Activated CD4-positive, alpha-beta T cell treated with anti-CD3 and anti-CD28 coated beads, Interleukin-2, amount 10 ng/mL, durations not matched to agents 7 days and 5 days (primary cell): ENCODE data around the gene BCL11A. TPM values are rescaled to one million over a fixed set of nuclear protein-coding genes. Genes with fewer than 3 reads are reported as not detected.

Experiments
- CTCF ChIA-PET: fragments of 350-600 bp; sonication (Branson Sonifier 250); formaldehyde crosslinking; loops from one replicate; lab custom pipeline; 2021; ENCODE audit warnings: antibody characterized with exemption; lab: Charles Lee
- POLR2A ChIA-PET: fragments of 350-600 bp; sonication (Branson Sonifier 250); formaldehyde crosslinking; loops from one replicate; lab custom pipeline; 2021; ENCODE audit warnings: antibody characterized with exemption; lab: Charles Lee
- DNase-seq: peaks from one replicate; pipeline ENCODE4 v3.0.0-alpha.2; 2020
- H3K27ac Mint-ChIP-seq: one replicate; pipeline ENCODE4 v1.8.0; 2021; ENCODE audit warnings: mild to moderate bottlenecking, moderate library complexity, mixed read lengths
- H3K27me3 Mint-ChIP-seq: one replicate; pipeline ENCODE4 v1.8.0; 2021; ENCODE audit warnings: mixed read lengths
- H3K36me3 Mint-ChIP-seq: one replicate; pipeline ENCODE4 v1.8.0; 2021; ENCODE audit warnings: low read depth, mixed read lengths
- H3K4me1 Mint-ChIP-seq: one replicate; pipeline ENCODE4 v1.8.0; 2021; ENCODE audit warnings: mixed read lengths
- H3K4me3 Mint-ChIP-seq: one replicate; pipeline ENCODE4 v1.8.0; 2021; ENCODE audit warnings: mild to moderate bottlenecking, moderate library complexity, mixed read lengths
- H3K9me3 Mint-ChIP-seq: one replicate; pipeline ENCODE4 v1.8.0; 2021; ENCODE audit warnings: mixed read lengths
- total RNA-seq, 2 experiments: library from RNA; stranded (reverse); gene quantifications; one replicate each; pipeline ENCODE4 v1.2.3, GENCODE V29; 2021

Gene BCL11A
- total RNA-seq, 2 experiments from 2014 or later, result 0.04 to 0.30 TPM

- POLR2A ChIA-PET, result no interaction called here
- peaks cover 10% of the 10 kb centered on the region for H3K27me3 Mint-ChIP-seq
- no peaks in the 10 kb centered on the region for H3K4me1 Mint-ChIP-seq
- H3K9me3 Mint-ChIP-seq, result no peaks in the 10 kb centered on the region
- CTCF ChIA-PET, result interaction anchor here (0.6 to 1.5 kb wide), 2 partner anchors 19 to 193 kb away, joined by 3 read pairs; no protein-coding TSS in a partner anchor
- no peak overlapping the region for H3K27ac Mint-ChIP-seq
- H3K4me3 Mint-ChIP-seq, result no peak overlapping the region
- no peaks in the 10 kb centered on the region for H3K36me3 Mint-ChIP-seq
- no peak for DNase-seq
Measured at GRCh38 chr2:60515721-60516226, 37.7 kb downstream of the BCL11A start.

DNA sequence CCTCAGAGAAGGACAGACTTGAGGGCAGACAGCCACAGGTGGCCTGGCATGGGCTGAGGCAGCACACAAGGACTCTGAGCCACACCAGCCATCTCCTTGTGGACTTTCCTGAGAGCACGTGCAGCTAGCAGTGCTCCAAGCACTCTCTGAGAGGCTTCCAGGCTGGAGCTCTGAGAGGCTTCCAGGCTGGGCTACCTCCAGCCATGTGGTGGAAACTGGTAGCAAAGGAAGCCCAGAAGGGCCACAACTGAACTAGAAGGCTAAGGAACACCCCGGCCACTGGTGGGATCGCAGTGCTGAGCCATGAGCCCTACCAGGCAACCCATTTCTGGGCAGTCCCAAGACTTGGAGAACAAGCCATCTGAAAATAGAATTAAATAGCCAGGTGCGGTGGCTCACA is 39.5 kb downstream of the BCL11A start:
- Mint-ChIP-seq H3K9me3 (no peaks in the 10 kb centered on the region), H3K36me3 (no peaks in the 10 kb centered on the region), H3K27ac (no peak overlapping the region), H3K27me3 (peaks cover 17% of the 10 kb centered on the region), H3K4me3 (no peak overlapping the region), H3K4me1 (no peaks in the 10 kb centered on the region)
- ChIA-PET POLR2A (no interaction called here), CTCF (interaction anchor here (1.6 kb wide), 1 partner anchor 10 kb away, joined by 3 read pairs; no protein-coding TSS in a partner anchor)
- DNase-seq, result no peak

- Mint-ChIP-seq H3K27me3 (peaks cover 17% of the 10 kb centered on the region), H3K4me3 (no peak overlapping the region), H3K27ac (no peak overlapping the region), H3K9me3 (no peaks in the 10 kb centered on the region), H3K4me1 (no peaks in the 10 kb centered on the region), H3K36me3 (no peaks in the 10 kb centered on the region)
- DNase-seq, result no peak
- CTCF ChIA-PET, result interaction anchor here (1.6 kb wide), 1 partner anchor 11 kb away, joined by 3 read pairs; no protein-coding TSS in a partner anchor
- POLR2A ChIA-PET, result no interaction called here
Measured at GRCh38 chr2:60513191-60513590, 40.3 kb downstream of the BCL11A start.

GRCh38 chr2:60512641-60513040 is 40.8 kb downstream of the BCL11A start:
- Mint-ChIP-seq H3K36me3 (no peaks in the 10 kb centered on the region), H3K27me3 (peaks cover 17% of the 10 kb centered on the region), H3K4me1 (no peaks in the 10 kb centered on the region), H3K27ac (no peak overlapping the region), H3K9me3 (no peaks in the 10 kb centered on the region), H3K4me3 (no peak overlapping the region)
- CTCF ChIA-PET, result interaction anchor here (0.6 to 1.6 kb wide), 2 partner anchors 11 to 179 kb away, joined by 3 read pairs; no protein-coding TSS in a partner anchor
- POLR2A ChIA-PET, result no interaction called here
- no peak for DNase-seq

- peaks cover 17% of the 10 kb centered on the region for H3K27me3 Mint-ChIP-seq
- CTCF ChIA-PET, result interaction anchor here (0.6 kb wide), 1 partner anchor 179 kb away, joined by 3 read pairs; no protein-coding TSS in a partner anchor
Measured at GRCh38 chr2:60512062-60512622, 41.3 kb downstream of the BCL11A start.

DNA sequence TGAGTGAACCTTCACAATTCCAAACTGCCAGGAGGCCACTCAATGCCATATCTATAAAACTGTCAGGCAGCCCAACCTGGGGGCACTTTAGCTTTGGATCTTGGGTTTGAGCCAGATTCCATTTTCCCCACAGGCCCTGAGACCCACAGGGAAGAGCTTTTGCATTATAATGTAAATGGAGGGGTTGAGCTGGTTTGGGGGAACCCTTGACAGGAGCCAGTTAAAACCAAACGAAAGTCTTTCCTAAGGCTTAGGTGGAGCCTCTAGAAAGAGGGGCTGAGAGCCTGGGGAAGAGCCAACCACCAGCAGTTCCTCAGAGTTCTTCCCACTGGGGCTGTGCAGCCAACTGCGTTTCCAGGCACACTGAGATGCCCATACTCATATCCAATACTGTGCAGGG is 42.7 kb downstream of the BCL11A start:
- Mint-ChIP-seq H3K27me3 (peaks cover 12% of the 10 kb centered on the region), H3K4me3 (no peak overlapping the region), H3K4me1 (no peaks in the 10 kb centered on the region), H3K36me3 (no peaks in the 10 kb centered on the region), H3K9me3 (no peaks in the 10 kb centered on the region), H3K27ac (no peak overlapping the region)
- DNase-seq, result no peak
- CTCF ChIA-PET, result no interaction called here
- POLR2A ChIA-PET, result no interaction called here

More at GRCh38 chr2:60512062-60512622, 41.3 kb downstream of the BCL11A start:
- H3K4me1 Mint-ChIP-seq, result no peaks in the 10 kb centered on the region
- no peak overlapping the region for H3K27ac Mint-ChIP-seq
- H3K4me3 Mint-ChIP-seq, result no peak overlapping the region
- POLR2A ChIA-PET, result no interaction called here
- no peaks in the 10 kb centered on the region for H3K9me3 Mint-ChIP-seq
- no peak for DNase-seq
- no peaks in the 10 kb centered on the region for H3K36me3 Mint-ChIP-seq

GRCh38 chr2:60509066-60509465 is 44.4 kb downstream of the BCL11A start:
- Mint-ChIP-seq H3K9me3 (no peaks in the 10 kb centered on the region), H3K36me3 (no peaks in the 10 kb centered on the region), H3K27ac (no peak overlapping the region), H3K27me3 (peaks cover 12% of the 10 kb centered on the region), H3K4me3 (no peak overlapping the region), H3K4me1 (no peaks in the 10 kb centered on the region)
- DNase-seq, result no peak
- CTCF ChIA-PET, result no interaction called here
- POLR2A ChIA-PET, result no interaction called here

DNA sequence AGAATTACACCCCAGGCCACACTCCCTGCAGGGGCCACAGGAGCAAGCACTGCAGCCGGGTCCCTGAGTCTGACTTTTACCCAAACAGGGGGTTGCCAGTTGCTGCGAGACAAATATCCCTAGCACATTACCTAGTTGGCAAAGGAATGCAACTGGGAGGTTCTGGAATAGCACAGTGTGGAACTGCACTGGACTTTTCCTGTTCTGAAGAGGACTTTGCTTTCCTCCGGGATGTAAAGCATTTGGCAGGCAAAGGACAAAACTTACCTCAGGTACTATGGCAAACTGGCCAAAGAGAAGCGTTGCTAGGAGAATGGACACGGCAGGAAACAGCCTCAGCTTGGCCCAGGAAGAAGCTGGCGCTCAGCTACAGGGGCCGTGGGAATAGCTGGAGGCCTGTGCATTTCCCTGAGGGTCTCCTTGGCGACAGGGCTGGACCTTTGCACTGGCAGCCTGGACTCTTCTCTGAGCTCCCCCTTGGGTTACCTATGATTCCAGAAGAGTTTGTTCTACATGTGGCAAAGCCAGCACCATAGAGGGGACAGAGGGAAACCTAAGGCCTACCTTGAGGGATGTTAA is 45.0 kb downstream of the BCL11A start:
- Mint-ChIP-seq H3K4me1 (no peaks in the 10 kb centered on the region), H3K36me3 (no peaks in the 10 kb centered on the region), H3K9me3 (no peaks in the 10 kb centered on the region), H3K4me3 (no peak overlapping the region), H3K27me3 (peaks cover 11% of the 10 kb centered on the region), H3K27ac (no peak overlapping the region)
- no peak for DNase-seq
- CTCF ChIA-PET, result interaction anchor here (2.5 kb wide), 1 partner anchor 9 kb away, joined by 8 read pairs; no protein-coding TSS in a partner anchor
- POLR2A ChIA-PET, result no interaction called here

DNA sequence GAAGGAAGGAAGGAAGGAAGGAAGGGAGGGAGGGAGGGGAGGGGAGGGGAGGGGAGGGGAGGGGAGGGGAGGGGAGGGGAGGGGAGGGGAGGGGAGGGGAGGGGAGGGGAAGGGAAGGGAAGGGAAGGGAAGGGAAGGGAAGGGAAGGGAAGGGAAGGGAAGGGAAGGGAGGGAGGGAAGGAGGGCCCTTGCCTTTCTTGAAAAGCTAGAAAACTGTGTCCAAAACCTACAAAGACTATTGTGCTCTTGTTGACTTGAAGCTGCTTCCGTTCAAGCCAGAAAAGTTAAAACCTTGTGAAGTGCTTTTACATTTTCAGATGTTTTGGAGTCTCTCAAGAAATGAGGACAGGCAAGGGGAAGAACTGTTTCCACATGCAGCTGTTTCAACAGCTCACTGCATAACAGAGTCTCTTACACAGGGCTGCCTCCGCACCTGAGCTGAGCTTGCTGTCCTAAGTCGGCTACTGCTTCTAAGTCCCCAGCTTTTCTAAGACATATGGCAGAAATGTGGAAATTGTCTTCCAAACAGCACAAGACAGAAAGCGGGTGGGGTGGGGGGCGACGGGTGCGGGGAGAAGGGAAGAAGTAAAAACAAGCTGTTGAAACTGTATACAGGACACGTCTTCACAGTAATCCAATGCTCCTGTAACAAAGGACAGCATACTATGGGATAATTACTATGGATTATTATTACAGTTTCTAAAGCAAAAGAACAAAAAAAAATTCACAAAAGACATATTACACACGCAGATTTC is 46.1 kb downstream of the BCL11A start:
- ChIA-PET CTCF (interaction anchor here (2.5 kb wide), 1 partner anchor 10 kb away, joined by 8 read pairs; no protein-coding TSS in a partner anchor), POLR2A (no interaction called here)
- H3K9me3 Mint-ChIP-seq, result no peaks in the 10 kb centered on the region
- H3K27me3 Mint-ChIP-seq, result peaks cover 13% of the 10 kb centered on the region
- DNase-seq, result no peak
- H3K27ac Mint-ChIP-seq, result no peak overlapping the region
- H3K36me3 Mint-ChIP-seq, result no peaks in the 10 kb centered on the region
- no peaks in the 10 kb centered on the region for H3K4me1 Mint-ChIP-seq
- no peak overlapping the region for H3K4me3 Mint-ChIP-seq

- Mint-ChIP-seq H3K4me1 (no peaks in the 10 kb centered on the region), H3K27me3 (peaks cover 12% of the 10 kb centered on the region), H3K9me3 (no peaks in the 10 kb centered on the region), H3K27ac (no peak overlapping the region), H3K36me3 (no peaks in the 10 kb centered on the region), H3K4me3 (no peak overlapping the region)
- ChIA-PET CTCF (no interaction called here), POLR2A (no interaction called here)
- no peak for DNase-seq
Measured at GRCh38 chr2:60505880-60506260, 47.6 kb downstream of the BCL11A start.

- H3K9me3 Mint-ChIP-seq, result no peaks in the 10 kb centered on the region
- CTCF ChIA-PET, result no interaction called here
- no peak overlapping the region for H3K27ac Mint-ChIP-seq
- peaks cover 12% of the 10 kb centered on the region for H3K27me3 Mint-ChIP-seq
- POLR2A ChIA-PET, result no interaction called here
- no peak overlapping the region for H3K4me3 Mint-ChIP-seq
- no peaks in the 10 kb centered on the region for H3K36me3 Mint-ChIP-seq
- no peaks in the 10 kb centered on the region for H3K4me1 Mint-ChIP-seq
- DNase-seq, result no peak
Measured at GRCh38 chr2:60505240-60505879, 48.1 kb downstream of the BCL11A start.

- POLR2A ChIA-PET, result no interaction called here
- CTCF ChIA-PET, result no interaction called here
- Mint-ChIP-seq H3K9me3 (no peaks in the 10 kb centered on the region), H3K4me1 (peaks cover 3% of the 10 kb centered on the region), H3K4me3 (no peak overlapping the region), H3K36me3 (no peaks in the 10 kb centered on the region), H3K27ac (no peak overlapping the region), H3K27me3 (peaks cover 5% of the 10 kb centered on the region)
- DNase-seq, result no peak
Measured at GRCh38 chr2:60504049-60504448, 49.4 kb downstream of the BCL11A start.
